Astrocyte of the cerebellum (primary cell): ENCODE data around the gene PARP8.

Source experiments
- DNase-seq: peaks from one replicate; pipeline ENCODE4 v3.0.0-alpha.2; 2011; ENCODE audit warnings: low read depth
- H3K4me3 ChIP-seq: 2 replicates; pipeline ENCODE4 v1.5.1; 2011; ENCODE audit warnings: mild to moderate bottlenecking, low read depth, low read length, moderate library complexity
- CTCF ChIP-seq: IDR thresholded peaks from 2 replicates; pipeline ENCODE4 v1.5.1; 2012; ENCODE audit warnings: low read length, low read depth, moderate library complexity, mild to moderate bottlenecking; ENCODE audit errors: missing control alignments
- in situ Hi-C: cut with HindIII; loops from 2 replicates; pipeline ENCODE4 v1.10.0; 2017; ENCODE audit warnings: low sequenced_read_pairs

Gene PARP8

GRCh38 chr5:50856401-50857119, 190.1 kb downstream of the PARP8 start:
- no peak overlapping the region for H3K4me3 ChIP-seq
- DNase-seq, result no peak
- in situ Hi-C loops, result no loop called here
- no peak for TF ChIP-seq CTCF

GRCh38 chr5:50863534-50864170, 197.2 kb downstream of the PARP8 start:
- in situ Hi-C loops, result no loop called here
- DNase-seq, result no peak
- no peak for TF ChIP-seq CTCF
- no peak overlapping the region for H3K4me3 ChIP-seq

GRCh38 chr5:50864466-50864865, 198.0 kb downstream of the PARP8 start:
- TF ChIP-seq CTCF, result no peak
- DNase-seq, result no peak
- in situ Hi-C loops, result no loop called here

GRCh38 chr5:50866415-50866814, 200.0 kb downstream of the PARP8 start:
- in situ Hi-C loops, result no loop called here
- TF ChIP-seq CTCF, result no peak
- no peak for DNase-seq
- no peak overlapping the region for H3K4me3 ChIP-seq

More at GRCh38 chr5:50864466-50864865, 198.0 kb downstream of the PARP8 start:
- H3K4me3 ChIP-seq, result no peak overlapping the region

- no peak for DNase-seq
- H3K4me3 ChIP-seq, result no peak overlapping the region
- no peak for TF ChIP-seq CTCF
- in situ Hi-C loops, result no loop called here
Measured at GRCh38 chr5:50867140-50867539, 200.7 kb downstream of the PARP8 start.

- H3K4me3 ChIP-seq, result no peak overlapping the region
- in situ Hi-C loops, result no loop called here
- no peak for TF ChIP-seq CTCF
- DNase-seq, result no peak
Measured at GRCh38 chr5:50873595-50874277, 207.3 kb downstream of the PARP8 start.
